ENCODE measurements around the gene SERP1.

DNA sequence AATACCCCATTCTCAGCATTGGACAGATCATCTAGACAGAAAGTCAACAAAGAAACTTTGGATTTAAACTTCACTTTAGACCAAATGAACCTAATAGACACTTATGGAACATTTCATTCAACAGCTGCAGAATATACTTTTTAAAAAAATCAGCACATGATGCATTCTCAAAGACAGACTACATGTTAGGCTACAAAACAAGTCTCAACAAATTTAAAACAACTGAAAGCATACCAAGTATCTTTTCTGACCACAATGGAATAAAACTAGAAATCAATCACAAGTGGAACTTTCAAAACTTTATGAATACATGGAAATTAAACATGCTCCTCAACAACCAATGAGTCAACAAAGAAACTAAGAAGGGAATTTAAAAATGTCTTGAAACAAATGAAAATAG lies 37.9 kb downstream of the SERP1 start:
- TF ChIP-seq, protein P1, sequence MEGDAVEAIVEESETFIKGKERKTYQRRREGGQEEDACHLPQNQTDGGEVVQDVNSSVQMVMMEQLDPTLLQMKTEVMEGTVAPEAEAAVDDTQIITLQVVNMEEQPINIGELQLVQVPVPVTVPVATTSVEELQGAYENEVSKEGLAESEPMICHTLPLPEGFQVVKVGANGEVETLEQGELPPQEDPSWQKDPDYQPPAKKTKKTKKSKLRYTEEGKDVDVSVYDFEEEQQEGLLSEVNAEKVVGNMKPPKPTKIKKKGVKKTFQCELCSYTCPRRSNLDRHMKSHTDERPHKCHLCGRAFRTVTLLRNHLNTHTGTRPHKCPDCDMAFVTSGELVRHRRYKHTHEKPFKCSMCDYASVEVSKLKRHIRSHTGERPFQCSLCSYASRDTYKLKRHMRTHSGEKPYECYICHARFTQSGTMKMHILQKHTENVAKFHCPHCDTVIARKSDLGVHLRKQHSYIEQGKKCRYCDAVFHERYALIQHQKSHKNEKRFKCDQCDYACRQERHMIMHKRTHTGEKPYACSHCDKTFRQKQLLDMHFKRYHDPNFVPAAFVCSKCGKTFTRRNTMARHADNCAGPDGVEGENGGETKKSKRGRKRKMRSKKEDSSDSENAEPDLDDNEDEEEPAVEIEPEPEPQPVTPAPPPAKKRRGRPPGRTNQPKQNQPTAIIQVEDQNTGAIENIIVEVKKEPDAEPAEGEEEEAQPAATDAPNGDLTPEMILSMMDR (IDR thresholded peaks at IDR 0.05) = no peak
- no peak for TF ChIP-seq POLR2A (IDR thresholded peaks at IDR 0.05)
- TF ChIP-seq POLR2AphosphoS5 (IDR thresholded peaks at IDR 0.05) = no peak

Measured in breast epithelium (tissue), 3 donors.